Liver (tissue), 9 donors: Measurements from ENCODE around the gene KCNA1. TPM values are rescaled to one million over a fixed set of nuclear protein-coding genes. Genes with fewer than 3 reads are reported as not detected.

ENCODE experiments used
- DNase-seq: peaks from one replicate; pipeline ENCODE4 v3.0.0-alpha.2; 2017; ENCODE audit warnings: low spot score
- H3K27ac ChIP-seq, 2 donors: one replicate each; pipeline ENCODE4 v1.7.0; 2013; ENCODE audit warnings: inconsistent platforms in 2 of 2, low read length in 2 of 2, control low read depth in 1 of 2, low read depth in 1 of 2, mild to moderate bottlenecking in 1 of 2
- H3K27me3 ChIP-seq, 4 donors: one replicate each; pipeline versions ENCODE4 v1.6.1 to v1.7.0; 2013; ENCODE audit warnings: low read length in 3 of 4, inconsistent platforms in 1 of 4, mild to moderate bottlenecking in 1 of 4, moderate library complexity in 1 of 4; ENCODE audit not compliant: control insufficient read depth in 4 of 4, insufficient read depth in 4 of 4
- H3K36me3 ChIP-seq, 4 donors: one replicate each; pipeline versions ENCODE4 v1.6.1 to v1.7.0; 2013; ENCODE audit warnings: low read length in 3 of 4, mild to moderate bottlenecking in 3 of 4, low read depth in 1 of 4, moderate library complexity in 1 of 4; ENCODE audit not compliant: control insufficient read depth in 4 of 4, insufficient read depth in 3 of 4
- H3K4me1 ChIP-seq, 4 donors: one replicate each; pipeline versions ENCODE4 v1.6.1 to v1.7.0; 2013; ENCODE audit warnings: low read length in 3 of 4, mild to moderate bottlenecking in 3 of 4, moderate library complexity in 1 of 4; ENCODE audit not compliant: control insufficient read depth in 4 of 4, insufficient read depth in 4 of 4
- H3K4me3 ChIP-seq, 3 donors: one replicate each; pipeline versions ENCODE4 v1.6.1 to v1.7.0; 2013; ENCODE audit warnings: low read length in 3 of 3, control low read depth in 1 of 3, low read depth in 1 of 3, mild to moderate bottlenecking in 1 of 3
- H3K9ac ChIP-seq, 2 donors: one replicate each; pipeline ENCODE4 v1.7.0; 2013; ENCODE audit warnings: low read length in 2 of 2, mild to moderate bottlenecking in 2 of 2, moderate library complexity in 2 of 2, control low read depth in 1 of 2, low read depth in 1 of 2
- H3K9me3 ChIP-seq, 4 donors: one replicate each; pipeline versions ENCODE4 v1.6.1 to v1.7.0; 2013; ENCODE audit warnings: low read length in 3 of 4; ENCODE audit not compliant: control insufficient read depth in 4 of 4
- ATF3 ChIP-seq: IDR thresholded peaks from 2 replicates; pipeline ENCODE4 v1.6.1; 2016; ENCODE audit warnings: antibody characterized with exemption
- CTCF ChIP-seq: fragments of 150-350 bp; IDR thresholded peaks from 2 replicates; pipeline ENCODE4 v1.5.1; 2017; ENCODE audit warnings: improper control_type of control experiment, low read depth, low read length; ENCODE audit not compliant: missing input control
- EGR1 ChIP-seq, 2 donors: IDR thresholded peaks; 2 replicates each; pipeline ENCODE4 v1.6.1; 2016 to 2018; ENCODE audit warnings: antibody characterized with exemption in 2 of 2, low read depth in 2 of 2
- FOXA1 ChIP-seq: IDR thresholded peaks from 2 replicates; pipeline ENCODE4 v1.6.1; 2016; ENCODE audit warnings: antibody characterized with exemption
- FOXA2 ChIP-seq: IDR thresholded peaks from 2 replicates; pipeline ENCODE4 v1.6.1; 2016; ENCODE audit warnings: antibody characterized with exemption
- GABPA ChIP-seq, 2 donors: IDR thresholded peaks in 1 of 2; conservative IDR thresholded peaks in 1 of 2; 2 replicates each; pipeline ENCODE4 v1.6.1; 2016; ENCODE audit warnings: antibody characterized with exemption in 2 of 2, mild to moderate bottlenecking in 1 of 2, moderate library complexity in 1 of 2
- HNF4A ChIP-seq, 2 donors: conservative IDR thresholded peaks; 2 replicates each; pipeline ENCODE4 v1.6.1; 2016; ENCODE audit warnings: antibody characterized with exemption in 2 of 2, mild to moderate bottlenecking in 2 of 2
- HNF4G ChIP-seq: IDR thresholded peaks from 2 replicates; pipeline ENCODE4 v1.6.1; 2016; ENCODE audit warnings: antibody characterized with exemption
- JUND ChIP-seq, 2 donors: IDR thresholded peaks; 2 replicates each; pipeline ENCODE4 v1.6.1; 2016; ENCODE audit warnings: antibody characterized with exemption in 2 of 2
- MAX ChIP-seq: IDR thresholded peaks from 2 replicates; pipeline ENCODE4 v1.6.1; 2016; ENCODE audit warnings: antibody characterized with exemption
- NR2F2 ChIP-seq: IDR thresholded peaks from 2 replicates; pipeline ENCODE4 v1.6.1; 2016; ENCODE audit warnings: antibody characterized with exemption
- RAD21 ChIP-seq, 2 donors: IDR thresholded peaks; 2 replicates each; pipeline ENCODE4 v1.6.1; 2016; ENCODE audit warnings: antibody characterized with exemption in 2 of 2, mild to moderate bottlenecking in 2 of 2
- REST ChIP-seq: IDR thresholded peaks from 2 replicates; pipeline ENCODE4 v1.6.1; 2016; ENCODE audit warnings: antibody characterized with exemption, mild to moderate bottlenecking
- RXRA ChIP-seq, 2 donors: IDR thresholded peaks; 2 replicates each; pipeline ENCODE4 v1.6.1; 2017 to 2018; ENCODE audit warnings: antibody characterized with exemption in 2 of 2, mild to moderate bottlenecking in 1 of 2
- SP1 ChIP-seq: IDR thresholded peaks from 2 replicates; pipeline ENCODE4 v1.6.1; 2018; ENCODE audit warnings: antibody characterized with exemption, mild to moderate bottlenecking
- TAF1 ChIP-seq: conservative IDR thresholded peaks from 2 replicates; pipeline ENCODE4 v1.6.1; 2016; ENCODE audit warnings: antibody characterized with exemption, mild to moderate bottlenecking
- ZBTB33 ChIP-seq: IDR thresholded peaks from 2 replicates; pipeline ENCODE4 v1.6.1; 2016; ENCODE audit warnings: antibody characterized with exemption
- WGBS: extraction: QIAGEN DNeasy Blood & Tissue Kit; methylation state at CpG from one replicate; pipeline ENCODE4 v1.1.7; 2013; 5-methylcytosine and 5-hydroxymethylcytosine counted together
- polyA plus RNA-seq, 2 donors: library from polyadenylated mRNA; stranded (reverse) in 1 of 2; unstranded in 1 of 2; fragments of 200-250 nt in 1 of 2; fragments of >200 nt in 1 of 2; fragmentation: Nextera tagmentation in 1 of 2; extraction: Ambion mirVana in 1 of 2; gene quantifications; one replicate each; pipeline versions ENCODE4 v1.2.1 to v1.2.3, GENCODE V29; 2013 to 2015
- total RNA-seq, 2 donors: library from RNA; depleted of rRNA; stranded (reverse); fragments of >200 nt; gene quantifications; one replicate each; pipeline ENCODE4 v1.2.3, GENCODE V29; 2014
- donor health status: healthy.
- donor health status: healthy.
- donor health status: healthy.
- donor health status: healthy.
- donor health status: healthy.

KCNA1 gene
- total RNA-seq (not detected), polyA plus RNA-seq (not detected)

GRCh38 chr12:4909734-4910501 is at the start of gene KCNA1:
KCNA1 (plus strand) TSS chr12:4909905; CDS start chr12:4911379, 1,474 bp downstream.
- Histone ChIP-seq H3K36me3 (no peaks in the 10 kb centered on the region), H3K4me1 (peaks cover 5 to 21% (median 14%) of the 10 kb centered on the region in 4 donors), H3K27me3 (peaks cover 5 to 37% (median 10%) of the 10 kb centered on the region in 4 donors), H3K9me3 (no peaks in the 10 kb centered on the region), H3K4me3 (peak within 1 kb of the TSS in 2 of 3 donors; percentile 32 to 47), H3K9ac (no peak within 1 kb of the TSS), H3K27ac (no peak within 1 kb of the TSS)
- TF ChIP-seq HNF4A (conservative IDR thresholded peaks at IDR 0.05) (no peak), RXRA (IDR thresholded peaks at IDR 0.05) (no peak), TAF1 (no peak), JUND (IDR thresholded peaks at IDR 0.05) (no peak), SP1 (no peak), ATF3 (no peak), FOXA1 (no peak), HNF4G (no peak), REST (no peak), FOXA2 (no peak), MAX (no peak)
- WGBS = 2% methylated on average over 67 of the region's 67 CpGs
- no peak for DNase-seq

- DNase-seq = no peak
- TF ChIP-seq JUND (IDR thresholded peaks at IDR 0.05) = no peak
- no peak for TF ChIP-seq RAD21 (IDR thresholded peaks at IDR 0.05)
- no peak for TF ChIP-seq ZBTB33
- no peak for TF ChIP-seq CTCF
- TF ChIP-seq FOXA1 = no peak
- no peak for TF ChIP-seq GABPA (IDR thresholded peaks at IDR 0.05 in 1 of 2, conservative IDR thresholded peaks at IDR 0.05 in 1 of 2)
- TF ChIP-seq EGR1 (IDR thresholded peaks at IDR 0.05; ENCODE audit: low read depth in 2 of 2) = no peak
- TF ChIP-seq REST = no peak
- no peak for TF ChIP-seq RXRA (IDR thresholded peaks at IDR 0.05)
- no peak for TF ChIP-seq ATF3
- no peak for TF ChIP-seq HNF4G
- no peak for TF ChIP-seq NR2F2
- no peak for TF ChIP-seq FOXA2
- Histone ChIP-seq H3K4me1 (peaks cover 0 to 14% (median 8%) of the 10 kb centered on the region in 4 donors), H3K9me3 (no peaks in the 10 kb centered on the region), H3K27ac (no peak overlapping the region), H3K4me3 (no peak overlapping the region), H3K9ac (no peak overlapping the region), H3K27me3 (peaks cover 0 to 5% (median 0%) of the 10 kb centered on the region in 4 donors), H3K36me3 (no peaks in the 10 kb centered on the region)
- WGBS = 87% methylated on average over 6 of the region's 6 CpGs
Observed at GRCh38 chr12:4860741-4861140, 49.0 kb upstream of the KCNA1 start.
